Kidney capillary endothelial cell (primary cell): ENCODE results near the gene LRIT2.
"Not testable (repeated sequence)": the region's sequence is repeated elsewhere in the genome, so short reads cannot be mapped to it uniquely, and the experiment has no call there.

Source experiments
- DNase-seq: peaks from one replicate; pipeline ENCODE4 v3.0.0-alpha.2; 2018; ENCODE audit warnings: low spot score

LRIT2 gene

DNA sequence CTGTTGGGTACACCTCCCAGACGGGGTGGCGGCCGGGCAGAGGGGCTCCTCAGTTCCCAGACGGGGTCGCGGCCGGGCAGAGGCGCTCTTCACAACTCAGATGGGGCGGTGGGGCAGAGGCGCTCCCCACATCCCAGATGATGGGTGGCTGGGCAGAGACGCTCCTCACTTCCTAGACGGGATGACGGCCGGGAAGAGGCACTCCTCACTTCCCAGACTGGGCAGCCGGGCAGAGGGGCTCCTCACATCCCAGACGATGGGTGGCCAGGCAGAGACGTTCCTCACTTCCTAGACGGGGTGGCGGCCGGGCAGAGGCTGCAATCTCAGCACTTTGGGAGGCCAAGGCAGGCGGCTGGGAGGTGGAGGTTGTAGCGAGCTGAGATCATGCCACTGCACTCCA, 45.0 kb downstream of the LRIT2 start:
- not testable (repeated sequence) for DNase-seq

DNA sequence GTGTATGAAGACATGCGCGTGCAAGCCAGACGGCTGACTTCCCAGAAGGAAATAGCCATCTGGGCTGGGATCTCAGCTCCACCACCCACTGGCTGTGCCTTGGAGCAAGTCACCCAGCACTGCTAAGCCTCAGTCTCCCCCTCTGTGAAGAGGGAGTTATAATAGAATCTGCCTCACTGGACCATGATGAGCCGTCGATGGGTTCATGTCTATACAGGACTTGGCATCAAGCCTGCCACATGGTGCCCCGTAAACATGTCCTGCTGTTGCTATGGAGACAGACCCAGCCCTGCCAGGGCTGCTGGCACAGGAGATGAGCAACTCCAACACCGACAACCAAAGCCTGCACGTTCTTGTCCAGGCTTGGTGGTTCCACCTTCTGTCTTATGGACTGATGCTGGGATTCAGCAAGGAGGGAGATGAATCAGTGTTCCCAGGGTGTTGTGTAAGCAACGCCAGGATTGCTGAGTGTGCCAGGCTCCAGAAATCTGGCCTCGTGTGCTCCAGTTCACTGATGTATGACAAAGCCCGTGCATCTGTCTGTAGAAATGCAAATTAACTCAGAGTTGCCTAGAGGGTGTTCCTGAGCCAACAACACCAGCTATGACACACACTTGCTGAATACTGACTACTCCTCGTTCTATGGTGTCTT, 46.2 kb downstream of the LRIT2 start:
- DNase-seq, result no peak

DNA sequence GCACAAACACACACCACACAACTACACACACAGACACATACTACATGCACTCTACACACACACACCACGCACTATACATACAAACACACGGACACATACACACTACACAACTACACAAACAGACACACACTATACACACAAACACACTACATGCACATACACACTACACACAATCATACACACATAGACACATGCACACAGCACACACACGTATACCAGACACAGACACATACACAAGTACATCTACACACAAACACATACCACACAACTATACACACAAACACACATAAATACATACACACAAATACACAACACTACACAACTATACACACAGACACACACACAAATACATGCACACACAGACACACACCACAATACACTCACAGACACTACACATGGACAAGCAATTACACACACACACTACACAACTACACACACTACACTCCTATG, 47.2 kb downstream of the LRIT2 start:
- no peak for DNase-seq

DNA sequence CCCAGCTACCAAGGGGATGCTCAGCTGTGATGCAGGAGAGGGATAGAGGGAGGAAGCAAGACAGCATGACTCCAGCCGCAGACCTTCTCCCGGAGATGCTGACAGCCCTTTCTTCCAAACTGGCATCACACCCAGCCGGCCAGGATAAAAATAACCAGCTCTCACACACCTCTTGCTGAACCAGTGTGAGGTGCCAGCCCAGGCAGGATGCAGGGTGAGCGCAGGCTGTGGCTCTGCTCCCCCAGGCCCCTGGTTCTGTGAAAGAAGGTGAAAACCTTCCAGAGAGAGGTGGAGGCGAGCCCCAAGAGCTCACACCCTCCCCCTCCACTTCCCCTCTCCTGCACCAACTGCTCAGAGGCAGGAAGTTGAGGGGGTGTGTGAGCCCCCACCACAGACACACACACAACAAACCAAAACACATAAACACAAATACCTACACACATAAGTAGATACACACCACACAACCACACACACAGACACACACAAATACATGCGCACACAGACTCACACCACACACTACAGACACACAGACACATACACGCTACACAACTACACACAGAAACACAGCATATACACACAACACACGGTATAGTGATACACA, 47.7 kb downstream of the LRIT2 start:
- no peak for DNase-seq

DNA sequence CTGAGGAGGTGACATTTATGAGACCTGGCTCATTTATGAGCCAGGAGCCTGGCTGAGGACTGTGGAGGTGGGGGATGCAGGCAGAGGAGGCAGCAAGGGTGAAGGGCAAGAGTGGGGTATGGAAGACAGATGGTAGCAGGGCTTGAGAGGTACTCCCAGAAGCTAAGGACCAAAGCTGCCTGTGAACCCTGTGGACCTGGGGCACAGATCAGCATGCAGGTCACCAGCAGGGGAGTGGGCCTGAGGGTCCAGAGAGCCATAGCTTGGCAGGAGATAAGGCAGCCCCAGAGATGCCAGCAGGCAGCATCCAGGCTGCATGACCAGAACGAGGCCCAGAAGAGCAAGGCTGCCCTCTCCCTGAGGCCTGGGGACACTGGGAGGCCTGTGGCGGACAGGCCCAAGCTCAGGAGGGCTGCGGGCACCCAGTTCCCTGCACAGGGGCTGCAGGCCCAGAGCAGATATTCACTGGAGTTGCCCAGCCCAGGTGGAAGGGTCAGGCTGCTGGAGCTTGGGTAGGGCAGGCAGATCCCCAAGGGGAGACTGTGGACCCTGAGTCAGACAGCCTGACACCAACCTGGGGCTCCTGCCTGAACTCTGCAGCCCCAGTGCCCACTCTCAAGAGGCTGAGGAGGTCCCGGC, 48.4 kb downstream of the LRIT2 start:
- DNase-seq, result no peak

DNA sequence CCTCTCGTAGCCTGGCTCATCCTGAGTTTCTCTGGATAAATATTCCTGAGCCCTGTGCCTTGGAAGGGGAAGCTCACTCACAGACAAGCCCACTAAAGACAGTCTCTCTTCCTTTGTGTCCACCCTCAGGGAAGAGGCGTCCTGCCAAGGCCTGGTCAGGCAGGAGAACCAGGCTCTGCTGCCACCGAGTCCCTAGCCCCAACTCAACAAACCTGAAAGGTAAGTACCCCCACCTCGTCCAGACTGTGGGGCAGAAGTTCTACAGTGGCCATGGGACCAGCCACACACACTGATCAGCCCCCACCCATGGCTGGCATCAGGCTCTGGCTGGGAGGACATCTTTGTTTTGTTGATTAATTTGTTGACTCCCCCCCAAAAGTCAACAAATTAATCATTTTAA, 49.0 kb downstream of the LRIT2 start:
- no peak for DNase-seq

DNA sequence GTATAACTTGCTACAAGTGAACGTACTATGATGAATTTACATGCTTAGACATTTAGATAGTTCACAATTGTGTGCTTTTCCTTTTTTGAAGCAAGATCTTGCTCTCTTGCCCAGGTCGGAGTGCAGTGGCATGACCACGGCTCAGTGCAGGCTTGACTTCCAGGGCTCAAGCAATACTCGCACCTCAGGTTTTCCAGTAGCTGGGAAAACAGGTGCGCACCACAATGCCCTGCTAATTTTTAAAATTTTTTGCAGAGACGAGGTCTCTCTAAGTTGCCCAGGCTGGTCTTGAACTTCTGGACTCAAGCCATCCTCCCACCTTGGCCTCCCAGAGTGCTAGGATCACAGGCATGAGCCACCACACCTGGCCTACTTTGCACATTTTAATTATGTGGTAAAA, 49.9 kb downstream of the LRIT2 start:
- DNase-seq, result no peak

DNA sequence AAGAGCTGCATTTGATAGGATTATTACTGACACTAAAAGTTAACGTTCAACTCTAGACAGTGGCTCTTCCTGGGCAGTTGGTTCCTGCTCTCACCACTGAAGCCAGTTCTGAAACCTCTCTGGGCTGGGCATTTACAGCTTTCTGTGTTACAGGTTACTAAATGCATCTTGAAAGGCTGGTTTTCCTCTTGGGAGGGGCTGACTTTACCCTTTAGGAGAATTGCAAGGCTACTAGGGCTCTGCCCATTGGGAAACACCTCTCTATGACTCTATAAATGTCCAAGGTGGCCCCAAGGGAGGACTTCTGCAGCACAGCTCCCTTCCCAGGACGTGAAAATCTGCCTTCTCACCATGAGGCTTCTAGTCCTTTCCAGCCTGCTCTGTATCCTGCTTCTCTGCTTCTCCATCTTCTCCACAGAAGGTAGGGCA, 51.8 kb downstream of the LRIT2 start, which contains the start of gene GPR15LG:
Gene GPR15LG, plus strand, starts transcription at position 301 of the 429 bp plus-strand sequence. Its CDS starts 51 bp downstream, at position 352.
- no peak for DNase-seq

DNA sequence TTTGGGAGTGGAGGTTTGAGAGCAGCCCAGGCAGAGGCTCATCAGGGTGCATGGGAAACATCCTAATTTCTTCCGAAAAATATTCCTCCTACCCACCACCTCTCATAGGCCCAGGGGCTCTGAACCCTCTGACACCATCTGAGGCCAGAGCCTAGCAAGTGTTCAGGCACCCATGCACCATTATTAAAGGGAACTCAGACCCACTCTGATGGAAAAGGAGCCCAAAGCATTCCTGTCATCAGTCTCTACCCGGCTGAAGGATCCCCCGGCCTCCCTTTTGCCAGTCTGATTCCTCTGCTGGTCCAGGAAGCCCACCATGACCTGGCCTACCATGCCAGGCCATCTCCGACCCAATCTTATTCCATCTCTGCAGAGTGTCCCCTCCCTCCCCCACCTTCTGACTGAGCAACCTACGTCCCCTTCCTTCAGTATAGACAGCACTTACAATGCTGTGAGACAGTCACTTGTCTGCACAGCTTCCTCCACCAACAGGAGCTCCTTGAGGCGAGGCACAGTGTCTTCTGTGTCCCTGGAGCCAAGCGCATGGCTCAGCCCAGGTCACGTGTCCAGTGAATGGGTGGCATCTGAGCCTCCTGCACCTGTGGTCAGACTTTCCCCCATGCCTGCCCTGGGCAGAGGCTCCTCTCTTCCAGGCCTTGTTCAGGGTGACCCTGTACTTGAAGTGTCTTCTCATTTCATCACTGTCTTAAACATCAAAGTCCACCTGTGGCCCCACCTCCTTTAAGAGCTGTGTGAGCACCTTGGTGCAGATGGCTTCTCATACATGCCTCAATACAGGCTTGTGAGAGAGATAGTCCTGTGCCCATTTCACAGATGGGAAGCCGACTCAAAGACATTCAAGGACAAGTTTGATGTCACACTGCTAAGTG, 52.6 kb downstream of the LRIT2 start:
- no peak for DNase-seq

DNA sequence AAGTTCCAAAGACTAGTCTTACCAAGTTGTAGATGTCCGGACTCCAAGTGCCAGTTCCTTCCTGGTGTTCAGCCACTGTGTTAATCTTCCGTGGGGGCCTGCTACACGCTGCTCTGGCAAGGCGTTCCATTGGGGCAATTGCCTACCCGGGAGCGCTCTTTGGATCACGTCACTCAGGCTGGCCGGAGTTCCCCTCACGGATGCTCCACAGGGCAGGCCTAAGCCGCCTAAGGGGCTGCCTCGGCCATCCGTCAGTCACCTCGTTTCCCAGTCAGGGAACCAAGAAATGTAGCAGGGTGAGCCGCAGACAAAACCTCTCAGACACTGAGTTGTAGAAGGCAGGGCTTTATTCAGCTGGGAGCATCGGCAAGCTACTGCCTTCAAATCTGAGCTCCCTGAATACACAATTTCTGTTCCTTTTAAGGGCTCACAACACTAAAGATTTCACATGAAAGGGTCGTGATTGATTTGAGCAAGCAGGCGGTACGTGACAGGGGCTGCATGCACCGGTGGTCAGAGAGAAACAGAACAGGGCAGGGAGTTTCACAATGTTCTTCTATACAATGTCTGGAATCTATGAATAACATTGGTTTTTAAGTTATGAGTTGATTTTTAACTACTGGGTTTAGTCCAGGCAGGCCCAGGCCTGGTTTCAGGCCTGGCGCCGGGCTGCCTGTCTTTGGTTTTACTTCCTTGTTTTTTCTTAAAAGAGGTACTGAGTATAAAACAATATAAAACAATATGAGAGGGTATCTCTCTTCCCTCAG, 53.5 kb downstream of the LRIT2 start:
- not testable (repeated sequence) for DNase-seq

DNA sequence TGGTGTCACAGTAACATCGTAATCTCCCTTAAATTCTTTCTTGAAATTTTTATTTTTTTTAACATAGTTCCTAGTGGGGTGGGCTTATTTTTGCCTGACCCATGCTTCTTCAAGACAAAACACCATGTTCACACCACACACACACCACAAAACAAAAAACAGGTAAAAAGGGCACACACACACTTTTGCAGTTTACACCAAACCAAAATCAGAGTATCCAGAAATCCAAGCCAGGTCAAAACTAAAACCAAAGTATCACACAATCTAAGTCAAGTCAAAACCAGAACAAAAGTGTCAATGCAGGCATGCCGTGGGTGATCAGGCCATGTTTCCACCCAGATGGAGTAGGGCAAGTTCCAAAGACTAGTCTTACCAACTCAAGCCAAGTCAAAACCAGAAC, 54.1 kb downstream of the LRIT2 start:
- DNase-seq, result not testable (repeated sequence)
